GM13977 (cell line): Measurements from ENCODE around the gene MEX3C.

Experiments used
- DNase-seq: peaks from one replicate; pipeline ENCODE4 v3.0.0; 2012; ENCODE audit warnings: low spot score
- CTCF ChIP-seq: IDR thresholded peaks from 2 replicates; pipeline ENCODE4 v1.5.1; 2012; ENCODE audit warnings: mild to moderate bottlenecking, control low read depth; ENCODE audit not compliant: insufficient read depth; ENCODE audit errors: extremely low read depth, missing control alignments
- in situ Hi-C: fragments of 300-500 bp; cut with MboI; formaldehyde crosslinking; loops from one replicate; pipeline ENCODE4 v1.12.0; 2022; ENCODE audit warnings: low sequenced_read_pairs, low pct_unique_long_range_greater_than_20kb, mixed read lengths, inconsistent platforms; ENCODE audit not compliant: unreplicated experiment

MEX3C gene

GRCh38 chr18:51183372-51184090, 13.9 kb downstream of the MEX3C start:
- no peak for TF ChIP-seq CTCF
- in situ Hi-C loops = loop anchor here (25.0 kb wide), 1 partner anchor 96 kb away; no protein-coding TSS in a partner anchor
- DNase-seq = no peak

- in situ Hi-C loops = loop anchor here (25.0 kb wide), 1 partner anchor 96 kb away; no protein-coding TSS in a partner anchor
- no peak for TF ChIP-seq CTCF
Observed at GRCh38 chr18:51182824-51183223, 14.7 kb downstream of the MEX3C start.

GRCh38 chr18:51171625-51172259, 25.7 kb downstream of the MEX3C start:
- TF ChIP-seq CTCF = no peak
- in situ Hi-C loops = no loop called here
- no peak for DNase-seq

More at GRCh38 chr18:51182824-51183223, 14.7 kb downstream of the MEX3C start:
- no peak for DNase-seq

- no peak for DNase-seq
- in situ Hi-C loops = no loop called here
- no peak for TF ChIP-seq CTCF
Observed at GRCh38 chr18:51171223-51171622, 26.3 kb downstream of the MEX3C start.

GRCh38 chr18:51170664-51171063, 26.8 kb downstream of the MEX3C start:
- no peak for TF ChIP-seq CTCF
- in situ Hi-C loops = no loop called here
- DNase-seq = no peak

GRCh38 chr18:51169731-51170130, 27.8 kb downstream of the MEX3C start:
- no peak for DNase-seq

More at GRCh38 chr18:51169731-51170130, 27.8 kb downstream of the MEX3C start:
- in situ Hi-C loops = no loop called here
- no peak for TF ChIP-seq CTCF
